ENCODE results near the gene RYR2.

The RYR2 gene

GRCh38 chr1:236998546-236998945 is 43.4 kb upstream of the RYR2 start:
- POLR2A ChIA-PET = no interaction called here
- no peak for DNase-seq (ENCODE audit: extremely low spot score)
- TF ChIP-seq LEF1 (IDR thresholded peaks at IDR 0.05; ENCODE audit: borderline replicate concordance) = no peak
- TF ChIP-seq ELF4 (IDR thresholded peaks at IDR 0.05) = no peak
- no peak for TF ChIP-seq L3MBTL2 (conservative IDR thresholded peaks at IDR 0.05)
- CTCF ChIA-PET = no interaction called here

GRCh38 chr1:237000191-237000590 is 41.8 kb upstream of the RYR2 start:
- ChIA-PET CTCF (no interaction called here), POLR2A (no interaction called here)
- no peak for TF ChIP-seq FOXM1 (IDR thresholded peaks at IDR 0.05; ENCODE audit: borderline replicate concordance)
- DNase-seq (ENCODE audit: extremely low spot score) = no peak

- POLR2A ChIA-PET = no interaction called here
Measured at GRCh38 chr1:237003516-237003915, 38.5 kb upstream of the RYR2 start.

GRCh38 chr1:237004116-237004515 is 37.9 kb upstream of the RYR2 start, which contains the start of gene MT1HL1:
TSS of gene MT1HL1 (minus strand) at chr1:237004441. CDS start at chr1:237004372, 69 bp downstream.
- ChIA-PET CTCF (no interaction called here), POLR2A (no interaction called here)
- TF ChIP-seq CTBP1 (IDR thresholded peaks at IDR 0.05; ENCODE audit: borderline replicate concordance) = no peak
- no peak for TF ChIP-seq FOXA1 (IDR thresholded peaks at IDR 0.05)
- TF ChIP-seq BHLHE40 (IDR thresholded peaks at IDR 0.05; ENCODE audit: borderline replicate concordance) = no peak
- no peak for TF ChIP-seq LEF1 (IDR thresholded peaks at IDR 0.05; ENCODE audit: borderline replicate concordance)
- no peak for TF ChIP-seq NFRKB (IDR thresholded peaks at IDR 0.05)
- TF ChIP-seq SUZ12 (IDR thresholded peaks at IDR 0.05) = no peak
- TF ChIP-seq TARDBP (IDR thresholded peaks at IDR 0.05) = no peak
- TF ChIP-seq ELF4 (IDR thresholded peaks at IDR 0.05) = no peak
- TF ChIP-seq, protein P1, sequence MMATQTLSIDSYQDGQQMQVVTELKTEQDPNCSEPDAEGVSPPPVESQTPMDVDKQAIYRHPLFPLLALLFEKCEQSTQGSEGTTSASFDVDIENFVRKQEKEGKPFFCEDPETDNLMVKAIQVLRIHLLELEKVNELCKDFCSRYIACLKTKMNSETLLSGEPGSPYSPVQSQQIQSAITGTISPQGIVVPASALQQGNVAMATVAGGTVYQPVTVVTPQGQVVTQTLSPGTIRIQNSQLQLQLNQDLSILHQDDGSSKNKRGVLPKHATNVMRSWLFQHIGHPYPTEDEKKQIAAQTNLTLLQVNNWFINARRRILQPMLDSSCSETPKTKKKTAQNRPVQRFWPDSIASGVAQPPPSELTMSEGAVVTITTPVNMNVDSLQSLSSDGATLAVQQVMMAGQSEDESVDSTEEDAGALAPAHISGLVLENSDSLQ (IDR thresholded peaks at IDR 0.05) = no peak
- no peak for TF ChIP-seq ARNT (IDR thresholded peaks at IDR 0.05)
- no peak for TF ChIP-seq L3MBTL2 (conservative IDR thresholded peaks at IDR 0.05)
- no peak for TF ChIP-seq HDGF (IDR thresholded peaks at IDR 0.05; ENCODE audit: borderline replicate concordance)
- TF ChIP-seq SP1 (IDR thresholded peaks at IDR 0.05) = no peak
- DNase-seq (ENCODE audit: extremely low spot score) = no peak

More at GRCh38 chr1:237003516-237003915, 38.5 kb upstream of the RYR2 start:
- CTCF ChIA-PET = no interaction called here
- no peak for DNase-seq (ENCODE audit: extremely low spot score)
- TF ChIP-seq LEF1 (IDR thresholded peaks at IDR 0.05; ENCODE audit: borderline replicate concordance) (no peak), CTBP1 (IDR thresholded peaks at IDR 0.05; ENCODE audit: borderline replicate concordance) (no peak), TARDBP (IDR thresholded peaks at IDR 0.05) (no peak), FOXK2 (IDR thresholded peaks at IDR 0.05) (no peak), ELF4 (IDR thresholded peaks at IDR 0.05) (no peak)
- TF ChIP-seq, protein P1 (IDR thresholded peaks at IDR 0.05) = no peak

- ChIA-PET POLR2A (no interaction called here), CTCF (no interaction called here)
- no peak for DNase-seq (ENCODE audit: extremely low spot score)
- no peak; the same call in 1 of the 2 replicates for TF ChIP-seq ZNF384 (IDR thresholded peaks at IDR 0.05)
- no peak for TF ChIP-seq ARNT (IDR thresholded peaks at IDR 0.05)
- no peak for TF ChIP-seq ELF4 (IDR thresholded peaks at IDR 0.05)
- TF ChIP-seq, protein P1 (IDR thresholded peaks at IDR 0.05) = no peak
- no peak for TF ChIP-seq LEF1 (IDR thresholded peaks at IDR 0.05; ENCODE audit: borderline replicate concordance)
- no peak for TF ChIP-seq HDGF (IDR thresholded peaks at IDR 0.05; ENCODE audit: borderline replicate concordance)
- no peak for TF ChIP-seq NFRKB (IDR thresholded peaks at IDR 0.05)
- TF ChIP-seq BHLHE40 (IDR thresholded peaks at IDR 0.05; ENCODE audit: borderline replicate concordance) = no peak
- no peak for TF ChIP-seq FOXA1 (IDR thresholded peaks at IDR 0.05)
- no peak for TF ChIP-seq SP1 (IDR thresholded peaks at IDR 0.05)
- no peak for TF ChIP-seq FOXM1 (IDR thresholded peaks at IDR 0.05; ENCODE audit: borderline replicate concordance)
- TF ChIP-seq L3MBTL2 (conservative IDR thresholded peaks at IDR 0.05) = no peak
- no peak for TF ChIP-seq CTBP1 (IDR thresholded peaks at IDR 0.05; ENCODE audit: borderline replicate concordance)
- TF ChIP-seq SUZ12 (IDR thresholded peaks at IDR 0.05) = no peak
- no peak for TF ChIP-seq FOXK2 (IDR thresholded peaks at IDR 0.05)
- no peak for TF ChIP-seq TARDBP (IDR thresholded peaks at IDR 0.05)
Measured at GRCh38 chr1:237005674-237006073, 36.3 kb upstream of the RYR2 start.

DNA sequence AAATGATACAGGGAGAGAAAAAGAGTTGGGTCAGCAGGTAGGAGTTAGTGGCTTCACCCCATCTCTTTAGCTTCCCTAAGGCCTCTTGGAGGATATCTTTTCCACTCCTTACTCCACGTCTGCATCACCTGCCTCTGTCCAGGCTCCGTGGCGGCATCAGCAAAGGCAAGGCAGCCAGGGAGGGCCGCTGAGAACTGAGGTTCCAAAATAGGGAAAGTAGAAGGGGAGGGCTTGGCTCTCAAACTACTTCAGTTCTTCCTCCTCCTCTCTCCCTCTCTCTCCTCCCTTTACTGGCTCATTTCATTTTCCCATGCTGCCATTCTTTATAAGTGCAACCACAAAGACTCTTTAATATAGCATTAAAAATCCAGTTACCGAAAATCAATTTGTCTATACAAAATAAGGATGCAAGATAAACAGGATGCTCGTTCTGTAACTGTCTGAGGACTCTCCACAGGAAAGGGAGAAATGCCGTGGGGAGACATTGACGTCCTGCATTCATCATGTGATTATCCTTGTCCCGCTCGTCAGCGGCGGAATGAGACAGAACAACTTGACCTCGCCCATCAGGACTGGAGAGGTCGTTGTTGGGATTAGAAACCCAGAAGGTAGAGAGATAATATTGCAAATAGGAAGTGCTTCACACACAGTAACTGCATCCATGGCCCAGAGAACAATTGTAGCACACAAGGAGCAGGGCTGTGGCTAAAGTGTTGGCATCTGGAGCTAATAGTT is 34.7 kb upstream of the RYR2 start:
- POLR2A ChIA-PET = no interaction called here
- CTCF ChIA-PET = no interaction called here

More for the DNA sequence above, 34.7 kb upstream of the RYR2 start:
- TF ChIP-seq ELF4 (IDR thresholded peaks at IDR 0.05) = no peak
- no peak for TF ChIP-seq SP1 (IDR thresholded peaks at IDR 0.05)
- TF ChIP-seq, protein P1 (IDR thresholded peaks at IDR 0.05) = no peak
- TF ChIP-seq L3MBTL2 (conservative IDR thresholded peaks at IDR 0.05) = no peak
- no peak for TF ChIP-seq CTBP1 (IDR thresholded peaks at IDR 0.05; ENCODE audit: borderline replicate concordance)
- TF ChIP-seq ARNT (IDR thresholded peaks at IDR 0.05) = no peak
- DNase-seq (ENCODE audit: extremely low spot score) = no peak

All from HEK293T (cell line).